ENCODE measurements around the gene CCT7. TPM values are rescaled to one million over a fixed set of nuclear protein-coding genes. Genes with fewer than 3 reads are reported as not detected.

CCT7 gene
- total and polyA plus RNA-seq, 2 donors (not counting 3 experiments of a cell fraction or from before 2014, with no cell fraction given) = 343 to 362 TPM

- H3K79me2 ChIP-seq (ENCODE audit: control insufficient read depth, insufficient read depth, low read length) = no peaks in the 10 kb centered on the region
- no peaks in the 10 kb centered on the region for H4K20me1 ChIP-seq (replicated peaks; ENCODE audit: control insufficient read depth, extremely low read depth, insufficient read depth, low read length)
- no peak overlapping the region for H3K9ac ChIP-seq (replicated peaks; ENCODE audit: extremely low read depth, insufficient read depth, low read length)
- CTCF ChIA-PET = no interaction called here
- BruUV-seq (replicated peaks) = no TSS peak
- DNase-seq (ENCODE audit: low read depth, low spot score) = no peak
- dilution Hi-C loops (cut with MboI; ENCODE audit: extremely low pct_ligation_motif_present, low sequenced_read_pairs) (no loop called here), intact Hi-C loops (cut with micrococcal nuclease) (no loop called here)
- no peak overlapping the region for H3K4me2 ChIP-seq (ENCODE audit: insufficient read depth, low read length)
- no peaks in the 10 kb centered on the region for H3K9me1 ChIP-seq (replicated peaks; ENCODE audit: control insufficient read depth, extremely low read depth, insufficient read depth, low read length)
- no peaks in the 10 kb centered on the region for H3K4me1 ChIP-seq (ENCODE audit: control insufficient read depth, extremely low read depth, insufficient read depth, low read length)
- POLR2A ChIA-PET = no interaction called here
- H3K4me3 ChIP-seq (replicated peaks in 1 of 3; ENCODE audit: insufficient read depth in 1 of 3, low read depth in 1 of 3, low read length in 3 of 3) = no peak overlapping the region
- H3K27ac ChIP-seq (ENCODE audit: insufficient read depth, low read depth, low read length) = no peak overlapping the region
- no peak for FAIRE-seq
- peaks cover 38 to 50% of the 10 kb centered on the region in 2 experiments for H3K27me3 ChIP-seq (ENCODE audit: control insufficient read depth in 2 of 2, insufficient read depth in 2 of 2, low read length in 2 of 2)
- H3K36me3 ChIP-seq (ENCODE audit: control insufficient read depth in 2 of 2, extremely low read depth in 1 of 2, insufficient read depth in 2 of 2, low read length in 2 of 2) = no peaks in the 10 kb centered on the region
- H3K9me3 ChIP-seq (replicated peaks; ENCODE audit: control insufficient read depth, insufficient read depth, low read length) = no peaks in the 10 kb centered on the region
- no peak overlapping the region for H2AFZ ChIP-seq (ENCODE audit: low read depth, low read length)
- TF ChIP-seq EZH2 (IDR thresholded peaks at IDR 0.05; ENCODE audit: borderline replicate concordance, low read depth, low read length, severe bottlenecking) = no peak
- TF ChIP-seq FOS (IDR thresholded peaks at IDR 0.05; ENCODE audit: borderline replicate concordance, insufficient read depth, low read length) = no peak
- no peak for TF ChIP-seq MAX (IDR thresholded peaks at IDR 0.05; ENCODE audit: insufficient read depth, insufficient read length)
- TF ChIP-seq POLR2A (IDR thresholded peaks at IDR 0.05; ENCODE audit: low read depth, low read length) = no peak
- no peak for TF ChIP-seq POLR2AphosphoS5 (IDR thresholded peaks at IDR 0.05; ENCODE audit: insufficient read depth, low read depth, low read length)
Observed at GRCh38 chr2:73297586-73297985, 63.5 kb downstream of the CCT7 start.

GRCh38 chr2:73300926-73301325 lies 66.8 kb downstream of the CCT7 start:
- TF ChIP-seq MYC (IDR thresholded peaks at IDR 0.05; ENCODE audit: low read depth, low read length) = no peak
- no peak for TF ChIP-seq EZH2 (IDR thresholded peaks at IDR 0.05; ENCODE audit: borderline replicate concordance, low read depth, low read length, severe bottlenecking)
- TF ChIP-seq CTCF (IDR thresholded peaks at IDR 0.05; ENCODE audit: extremely low read depth in 1 of 2, insufficient read depth in 1 of 2, low read depth in 1 of 2, low read length in 2 of 2) = no peak
- TF ChIP-seq MAX (IDR thresholded peaks at IDR 0.05; ENCODE audit: insufficient read depth, insufficient read length) = no peak
- no peak for TF ChIP-seq JUN (IDR thresholded peaks at IDR 0.05; ENCODE audit: borderline replicate concordance, insufficient read depth, insufficient read length, low read depth)
- TF ChIP-seq FOS (IDR thresholded peaks at IDR 0.05; ENCODE audit: borderline replicate concordance, insufficient read depth, low read length) = no peak
- TF ChIP-seq POLR2A (IDR thresholded peaks at IDR 0.05; ENCODE audit: low read depth, low read length) = no peak
- TF ChIP-seq GATA2 (IDR thresholded peaks at IDR 0.05; ENCODE audit: insufficient read depth, insufficient read length, low read depth, low read length) = no peak
- no peak for TF ChIP-seq POLR2AphosphoS5 (IDR thresholded peaks at IDR 0.05; ENCODE audit: insufficient read depth, low read depth, low read length)
- BruUV-seq (replicated peaks) = no TSS peak
- ChIA-PET CTCF (interaction anchor here (1.2 kb wide), 1 partner anchor 10 kb away, joined by 8 read pairs; no protein-coding TSS in a partner anchor), POLR2A (no interaction called here)
- FAIRE-seq (no peak), DNase-seq (ENCODE audit: low read depth, low spot score) (no peak)
- H3K9me3 ChIP-seq (replicated peaks; ENCODE audit: control insufficient read depth, insufficient read depth, low read length) = no peaks in the 10 kb centered on the region
- H3K36me3 ChIP-seq (ENCODE audit: control insufficient read depth in 2 of 2, extremely low read depth in 1 of 2, insufficient read depth in 2 of 2, low read length in 2 of 2) = no peaks in the 10 kb centered on the region
- intact Hi-C loops (cut with micrococcal nuclease) (no loop called here), dilution Hi-C loops (cut with MboI; ENCODE audit: extremely low pct_ligation_motif_present, low sequenced_read_pairs) (no loop called here)
- H3K9me1 ChIP-seq (replicated peaks; ENCODE audit: control insufficient read depth, extremely low read depth, insufficient read depth, low read length) = no peaks in the 10 kb centered on the region
- H3K4me2 ChIP-seq (ENCODE audit: insufficient read depth, low read length) = no peak overlapping the region
- no peaks in the 10 kb centered on the region for H3K4me1 ChIP-seq (ENCODE audit: control insufficient read depth, extremely low read depth, insufficient read depth, low read length)
- no peak overlapping the region for H3K4me3 ChIP-seq (replicated peaks in 1 of 3; ENCODE audit: insufficient read depth in 1 of 3, low read depth in 1 of 3, low read length in 3 of 3)
- no peak overlapping the region for H3K27ac ChIP-seq (ENCODE audit: insufficient read depth, low read depth, low read length)
- H3K79me2 ChIP-seq (ENCODE audit: control insufficient read depth, insufficient read depth, low read length) = no peaks in the 10 kb centered on the region
- peaks cover 22 to 26% of the 10 kb centered on the region in 2 experiments for H3K27me3 ChIP-seq (ENCODE audit: control insufficient read depth in 2 of 2, insufficient read depth in 2 of 2, low read length in 2 of 2)
- H4K20me1 ChIP-seq (replicated peaks; ENCODE audit: control insufficient read depth, extremely low read depth, insufficient read depth, low read length) = no peaks in the 10 kb centered on the region
- no peak overlapping the region for H3K9ac ChIP-seq (replicated peaks; ENCODE audit: extremely low read depth, insufficient read depth, low read length)
- H2AFZ ChIP-seq (ENCODE audit: low read depth, low read length) = no peak overlapping the region

All from endothelial cell of umbilical vein (primary cell).